Activated CD4-positive, alpha-beta T cell treated with anti-CD3 and anti-CD28 coated beads for 36 hours (primary cell): ENCODE results near the gene RNF208. TPM values are rescaled to one million over a fixed set of nuclear protein-coding genes. Genes with fewer than 3 reads are reported as not detected.

Experiments used
- ATAC-seq: fragments of 200-7000 bp; cut with Tn5 transposase; one replicate; pipeline ENCODE4 v1.10.0; 2021; ENCODE audit warnings: mild to moderate bottlenecking, moderate library complexity
- CTCF ChIA-PET: fragments of 350-600 bp; sonication (Branson Sonifier 250); formaldehyde crosslinking; loops from one replicate; lab custom pipeline; 2021; ENCODE audit warnings: antibody characterized with exemption; lab: Charles Lee
- POLR2A ChIA-PET: fragments of 350-600 bp; sonication (Branson Sonifier 250); formaldehyde crosslinking; loops from one replicate; lab custom pipeline; 2021; ENCODE audit warnings: antibody characterized with exemption, inconsistent platforms; lab: Charles Lee
- DNase-seq: peaks from one replicate; pipeline ENCODE4 v3.0.0-alpha.2; 2020
- H3K27ac Mint-ChIP-seq: one replicate; pipeline ENCODE4 v1.8.0; 2021; ENCODE audit warnings: mixed read lengths
- H3K27me3 Mint-ChIP-seq: one replicate; pipeline ENCODE4 v1.8.0; 2021; ENCODE audit warnings: mixed read lengths
- H3K36me3 Mint-ChIP-seq: one replicate; pipeline ENCODE4 v1.8.0; 2021; ENCODE audit warnings: low read depth, mixed read lengths
- H3K4me1 Mint-ChIP-seq: one replicate; pipeline ENCODE4 v1.8.0; 2021; ENCODE audit warnings: mixed read lengths
- H3K4me3 Mint-ChIP-seq: one replicate; pipeline ENCODE4 v1.8.0; 2021; ENCODE audit warnings: mild to moderate bottlenecking, moderate library complexity, mixed read lengths
- H3K9me3 Mint-ChIP-seq: one replicate; pipeline ENCODE4 v1.8.0; 2021; ENCODE audit warnings: low read depth, mixed read lengths
- intact Hi-C, 2 experiments: fragments of 100-400 bp; cut with DNase I in 1 of 2; cut with micrococcal nuclease in 1 of 2; formaldehyde crosslinking; loops; one replicate each; pipeline versions ENCODE4 v1.14.2 to v1.15.1; 2022 to 2024; cut with DNase I, micrococcal nuclease
- total RNA-seq, 2 experiments: library from RNA; stranded (reverse); gene quantifications; one replicate each; pipeline ENCODE4 v1.2.3, GENCODE V29; 2021

The RNF208 gene
- total RNA-seq, 2 experiments from 2014 or later = 7.1 to 8.9 TPM

- POLR2A ChIA-PET = no interaction called here
- CTCF ChIA-PET = interaction anchor here (0.5 kb wide), 1 partner anchor 95 kb away, joined by 3 read pairs; no protein-coding TSS in a partner anchor
- DNase-seq = no peak
- Mint-ChIP-seq H3K27me3 (peaks cover 4% of the 10 kb centered on the region), H3K4me3 (no peak overlapping the region), H3K27ac (no peak overlapping the region), H3K4me1 (peaks cover 5% of the 10 kb centered on the region), H3K36me3 (no peaks in the 10 kb centered on the region), H3K9me3 (no peaks in the 10 kb centered on the region)
- ATAC-seq = no peak
- intact Hi-C loops = loop anchor here in 1 of 2 experiments (10.0 kb wide), 2 partner anchors 185 to 445 kb away; partner anchors contain the start of gene NPDC1
These were observed 8.1 kb upstream of the RNF208 start for GRCh38 chr9:137229903-137230704.

- Mint-ChIP-seq H3K4me3 (no peak overlapping the region), H3K27me3 (peaks cover 2% of the 10 kb centered on the region), H3K27ac (no peak overlapping the region), H3K36me3 (no peaks in the 10 kb centered on the region), H3K9me3 (no peaks in the 10 kb centered on the region), H3K4me1 (peaks cover 8% of the 10 kb centered on the region)
- DNase-seq = no peak
- intact Hi-C loops = loop anchor here in 1 of 2 experiments (10.0 kb wide), 2 partner anchors 184 to 444 kb away; partner anchors contain the start of gene NPDC1
- ChIA-PET CTCF (interaction anchor here (0.5 to 0.7 kb wide), 2 partner anchors 12 to 183 kb away, joined by 3 read pairs; no protein-coding TSS in a partner anchor), POLR2A (no interaction called here)
- no peak for ATAC-seq
These were observed 7.2 kb upstream of the RNF208 start for GRCh38 chr9:137228968-137229896.

DNA sequence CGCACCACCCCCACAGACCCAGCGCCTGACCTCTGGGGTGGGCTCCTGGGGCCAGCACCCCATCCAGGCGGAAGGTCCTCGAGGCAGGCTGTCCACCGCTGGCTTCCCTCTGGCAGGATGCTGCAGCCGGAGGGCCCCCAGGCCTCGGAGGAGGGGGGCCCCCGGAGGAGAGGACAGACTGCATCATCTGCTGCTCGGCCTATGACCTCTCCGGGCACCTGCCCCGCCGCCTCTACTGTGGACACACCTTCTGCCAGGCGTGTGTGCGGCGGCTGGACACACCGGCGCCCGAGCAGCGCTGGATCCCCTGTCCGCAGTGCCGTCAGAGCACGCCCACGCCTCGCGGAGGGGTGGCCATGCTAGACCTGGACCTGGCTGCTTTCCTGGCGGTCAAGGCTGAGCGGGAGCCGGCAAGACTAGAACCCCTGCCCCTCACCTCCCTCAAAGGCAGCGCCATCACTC, 6.5 kb upstream of the RNF208 start:
- Mint-ChIP-seq H3K27ac (no peak overlapping the region), H3K4me1 (peaks cover 8% of the 10 kb centered on the region), H3K27me3 (peaks cover 2% of the 10 kb centered on the region), H3K4me3 (no peak overlapping the region), H3K9me3 (no peaks in the 10 kb centered on the region), H3K36me3 (no peaks in the 10 kb centered on the region)
- POLR2A ChIA-PET = no interaction called here
- no peak for DNase-seq
- CTCF ChIA-PET = interaction anchor here (0.5 kb wide), 1 partner anchor 182 kb away, joined by 3 read pairs; no protein-coding TSS in a partner anchor
- no peak for ATAC-seq
- intact Hi-C loops = loop anchor here in 1 of 2 experiments (10.0 kb wide), 2 partner anchors 184 to 444 kb away; partner anchors contain the start of gene NPDC1

DNA sequence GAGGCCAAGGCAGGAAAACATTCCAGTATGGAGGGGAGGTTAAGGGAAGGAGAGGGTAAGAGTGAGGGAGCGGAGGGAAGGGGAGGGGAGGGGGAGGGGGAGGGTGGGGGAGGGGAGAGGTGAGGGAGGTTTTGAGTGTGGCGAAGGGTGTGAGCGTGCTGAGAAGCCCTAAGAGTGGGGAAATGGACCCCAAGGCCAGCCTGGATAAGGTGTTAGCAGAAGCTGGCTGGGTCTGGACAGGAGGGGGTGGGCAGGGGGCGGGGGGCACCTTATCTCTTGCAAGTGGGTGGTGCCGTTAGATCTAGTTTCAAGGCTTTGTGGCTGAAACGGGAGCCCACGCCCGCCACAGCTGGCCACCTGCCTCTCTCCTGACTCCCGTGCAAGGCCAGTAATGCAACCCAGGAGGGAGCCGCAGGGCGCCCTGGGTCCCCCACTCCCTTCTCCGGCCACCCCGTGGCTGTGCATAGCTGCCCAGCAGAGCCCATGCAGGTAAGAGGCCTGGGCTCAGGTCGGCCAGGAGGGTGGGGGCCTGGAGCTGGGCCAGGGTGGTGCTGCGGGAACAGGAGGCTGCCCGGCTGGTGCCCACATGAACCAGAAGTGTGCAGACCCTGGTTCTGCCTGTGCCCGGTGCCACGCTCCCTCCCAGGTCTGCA, 5.9 kb upstream of the RNF208 start:
- no peaks in the 10 kb centered on the region for H3K36me3 Mint-ChIP-seq
- intact Hi-C loops = loop anchor here (1.0 to 10.0 kb wide), 3 partner anchors 110 to 443 kb away; partner anchors contain the start of gene NPDC1 (in 1 of the 2)
- no peak for DNase-seq
- H3K27me3 Mint-ChIP-seq = peaks cover 2% of the 10 kb centered on the region
- H3K4me1 Mint-ChIP-seq = peaks cover 8% of the 10 kb centered on the region
- ChIA-PET POLR2A (interaction anchor here (1.0 kb wide), 1 partner anchor 13 kb away, joined by 6 read pairs; the partner anchor contains the start of gene TUBB4B), CTCF (interaction anchor here (0.6 to 2.9 kb wide), 8 partner anchors 9 to 181 kb away, joined by 3 to 13 read pairs (median 8); partner anchors contain the start of genes NDOR1, NPDC1, TMEM203 and TPRN)
- no peak overlapping the region for H3K27ac Mint-ChIP-seq
- H3K9me3 Mint-ChIP-seq = no peaks in the 10 kb centered on the region
- ATAC-seq = no peak
- H3K4me3 Mint-ChIP-seq = no peak overlapping the region

- Mint-ChIP-seq H3K36me3 (no peaks in the 10 kb centered on the region), H3K4me1 (peaks cover 8% of the 10 kb centered on the region), H3K4me3 (no peak within 1 kb of the TSS), H3K27me3 (peaks cover 2% of the 10 kb centered on the region), H3K27ac (no peak within 1 kb of the TSS), H3K9me3 (no peaks in the 10 kb centered on the region)
- ChIA-PET POLR2A (interaction anchor here (1.0 kb wide), 1 partner anchor 13 kb away, joined by 6 read pairs; the partner anchor contains the start of gene TUBB4B), CTCF (interaction anchor here (0.5 to 2.9 kb wide), 14 partner anchors 9 to 181 kb away, joined by 3 to 13 read pairs (median 4); partner anchors contain the start of genes NDOR1, NPDC1, TMEM203 and TPRN)
- DNase-seq = peak; percentile 90
- peak; percentile 38 for ATAC-seq
- intact Hi-C loops = loop anchor here (1.0 to 10.0 kb wide), 3 partner anchors 109 to 442 kb away; partner anchors contain the start of gene NPDC1 (in 1 of the 2)
These were observed 5.2 kb upstream of the RNF208 start, which contains the start of gene RNF224 for GRCh38 chr9:137227054-137227852. Gene RNF224 (plus strand): TSS chr9:137227502. CDS start chr9:137228336, 834 bp downstream.

GRCh38 chr9:137226338-137227053, 4.5 kb upstream of the RNF208 start:
- intact Hi-C loops = loop anchor here (1.0 to 10.0 kb wide), 3 partner anchors 108 to 442 kb away; partner anchors contain the start of gene NPDC1 (in 1 of the 2)
- no peaks in the 10 kb centered on the region for H3K36me3 Mint-ChIP-seq
- ATAC-seq (no peak), DNase-seq (no peak)
- H3K4me3 Mint-ChIP-seq = no peak overlapping the region
- H3K27ac Mint-ChIP-seq = no peak overlapping the region
- H3K9me3 Mint-ChIP-seq = no peaks in the 10 kb centered on the region
- peaks cover 8% of the 10 kb centered on the region for H3K4me1 Mint-ChIP-seq
- ChIA-PET CTCF (interaction anchor here (0.5 to 2.9 kb wide), 10 partner anchors 10 to 107 kb away, joined by 3 to 13 read pairs (median 6); partner anchors contain the start of genes NDOR1, TMEM203 and TPRN), POLR2A (no interaction called here)
- H3K27me3 Mint-ChIP-seq = peaks cover 2% of the 10 kb centered on the region

DNA sequence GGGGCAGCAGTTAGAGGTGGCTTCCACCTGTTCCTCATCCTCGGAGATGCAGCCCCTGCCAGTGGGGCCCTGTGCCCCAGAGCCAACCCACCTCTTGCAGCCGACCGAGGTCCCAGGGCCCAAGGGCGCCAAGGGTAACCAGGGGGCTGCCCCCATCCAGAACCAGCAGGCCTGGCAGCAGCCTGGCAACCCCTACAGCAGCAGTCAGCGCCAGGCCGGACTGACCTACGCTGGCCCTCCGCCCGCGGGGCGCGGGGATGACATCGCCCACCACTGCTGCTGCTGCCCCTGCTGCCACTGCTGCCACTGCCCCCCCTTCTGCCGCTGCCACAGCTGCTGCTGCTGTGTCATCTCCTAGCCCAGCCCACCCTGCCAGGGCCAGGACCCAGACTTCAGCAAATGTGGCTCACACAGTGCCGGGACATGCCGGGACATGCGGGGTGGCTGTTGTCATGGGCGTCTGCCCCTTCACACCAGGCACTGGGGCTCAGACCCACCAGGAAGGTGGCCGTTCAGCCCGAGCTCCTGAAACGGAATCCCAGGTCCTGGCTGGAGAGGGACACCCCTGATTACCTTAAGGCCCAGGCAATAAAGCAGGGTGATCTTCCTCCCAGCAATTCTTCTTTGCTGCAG, 3.8 kb upstream of the RNF208 start:
- Mint-ChIP-seq H3K4me3 (no peak overlapping the region), H3K27ac (no peak overlapping the region), H3K36me3 (no peaks in the 10 kb centered on the region), H3K4me1 (peaks cover 8% of the 10 kb centered on the region), H3K9me3 (no peaks in the 10 kb centered on the region), H3K27me3 (peaks cover 2% of the 10 kb centered on the region)
- intact Hi-C loops = loop anchor here in 1 of 2 experiments (10.0 kb wide), 2 partner anchors 181 to 441 kb away; partner anchors contain the start of gene NPDC1
- POLR2A ChIA-PET = no interaction called here
- CTCF ChIA-PET = interaction anchor here (0.7 to 3.9 kb wide), 7 partner anchors 11 to 135 kb away, joined by 3 to 23 read pairs (median 12); partner anchors contain the start of genes NDOR1 and TMEM203
- DNase-seq (no peak), ATAC-seq (no peak)

DNA sequence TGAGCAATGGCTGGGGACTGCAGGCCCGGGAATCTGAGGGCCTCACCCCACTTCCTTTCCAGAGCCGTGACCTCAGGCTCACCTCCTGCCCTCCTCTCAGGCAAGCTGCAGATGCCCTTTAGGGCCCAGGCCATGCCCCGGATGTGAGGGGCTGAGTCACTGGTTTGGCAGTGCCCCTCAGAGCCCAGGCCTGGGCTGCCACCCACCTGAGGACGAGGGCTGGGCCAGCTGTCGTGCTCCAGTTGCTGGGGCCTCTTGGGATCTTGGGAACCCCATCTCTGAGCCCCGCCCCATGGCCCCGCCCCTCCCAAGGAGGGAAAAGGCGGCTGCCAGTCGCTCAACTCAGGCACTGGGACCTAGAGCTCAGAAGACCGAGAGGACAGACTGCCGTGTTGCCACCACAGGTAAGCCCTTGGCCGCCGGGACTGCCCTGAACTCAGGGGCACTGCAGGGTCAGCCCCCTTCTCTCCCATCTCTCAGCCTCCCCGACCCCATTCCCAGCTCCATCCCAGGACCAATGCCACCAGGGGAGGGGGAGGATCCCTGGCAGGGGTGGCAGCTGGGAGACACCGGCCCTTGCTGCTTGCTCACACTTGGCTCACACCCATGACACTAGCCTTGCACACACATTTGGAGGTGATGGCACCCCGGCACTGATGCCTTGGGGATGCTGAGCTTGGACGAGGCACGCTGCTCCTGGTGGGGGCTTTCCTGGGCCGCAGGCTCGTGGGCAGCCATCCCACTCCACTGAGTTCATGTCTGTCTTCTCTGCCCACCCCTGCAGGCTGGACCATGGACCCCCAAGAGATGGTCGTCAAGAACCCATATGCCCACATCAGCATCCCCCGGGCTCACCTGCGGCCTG, 3.0 kb upstream of the RNF208 start, which contains the start of gene CYSRT1:
Gene CYSRT1 (plus strand): TSS at position 345 of the 865 bp plus-strand sequence. CDS start 448 bp downstream, at position 793.
- ATAC-seq (peak; percentile 6), DNase-seq (peak; percentile 67)
- Mint-ChIP-seq H3K36me3 (no peaks in the 10 kb centered on the region), H3K4me1 (peaks cover 8% of the 10 kb centered on the region), H3K4me3 (peak within 1 kb of the TSS; percentile 80), H3K27me3 (peaks cover 2% of the 10 kb centered on the region), H3K9me3 (no peaks in the 10 kb centered on the region), H3K27ac (peak within 1 kb of the TSS; percentile 19)
- CTCF ChIA-PET = interaction anchor here (0.7 to 3.9 kb wide), 6 partner anchors 12 to 134 kb away, joined by 3 to 23 read pairs (median 7); partner anchors contain the start of genes NDOR1 and TMEM203
- POLR2A ChIA-PET = no interaction called here
- intact Hi-C loops = loop anchor here in 1 of 2 experiments (5.0 to 10.0 kb wide), 3 partner anchors 38 to 440 kb away; partner anchors contain the start of genes ANAPC2, NPDC1 and SSNA1
